HG03064 (cell line): ENCODE measurements around the gene PAX4.

Experiments used
- ATAC-seq: cut with Tn5 transposase; IDR thresholded peaks from one replicate; pipeline ENCODE4 v1.9.1; 2021; ENCODE audit warnings: low read depth; ENCODE audit not compliant: unreplicated experiment

Gene PAX4

GRCh38 chr7:127618042-127618441 is at the start of gene PAX4:
Gene PAX4, minus strand, starts transcription at chr7:127618142. Its CDS starts 2,214 bp downstream, at chr7:127615928.
- ATAC-seq, result no peak

GRCh38 chr7:127667017-127667670 is 49.2 kb upstream of the PAX4 start:
- ATAC-seq, result no peak

- no peak for ATAC-seq
Measured at GRCh38 chr7:127666602-127667001, 48.7 kb upstream of the PAX4 start.

- no peak for ATAC-seq
Measured at GRCh38 chr7:127665922-127666321, 48.0 kb upstream of the PAX4 start.

- no peak for ATAC-seq
Measured at GRCh38 chr7:127658970-127659630, 41.2 kb upstream of the PAX4 start.

- no peak for ATAC-seq
Measured at GRCh38 chr7:127657500-127657899, 39.6 kb upstream of the PAX4 start.

GRCh38 chr7:127655720-127656119 is 37.8 kb upstream of the PAX4 start:
- no peak for ATAC-seq

- no peak for ATAC-seq
Measured at GRCh38 chr7:127654404-127655394, 36.8 kb upstream of the PAX4 start.

- no peak for ATAC-seq
Measured at GRCh38 chr7:127653396-127653795, 35.5 kb upstream of the PAX4 start.

- ATAC-seq, result peak; percentile 17
Measured at GRCh38 chr7:127652333-127653248, 34.6 kb upstream of the PAX4 start.

- ATAC-seq, result peak; percentile 95
Measured at GRCh38 chr7:127651556-127652332, 33.8 kb upstream of the PAX4 start, which contains the start of gene SND1. Gene SND1, plus strand, starts transcription at chr7:127652194. Its CDS starts 180 bp downstream, at chr7:127652374.

- peak; percentile 4 for ATAC-seq
Measured at GRCh38 chr7:127650847-127651555, 33.1 kb upstream of the PAX4 start.

- no peak for ATAC-seq
Measured at GRCh38 chr7:127648986-127649385, 31.0 kb upstream of the PAX4 start.

GRCh38 chr7:127647636-127648035 is 29.7 kb upstream of the PAX4 start:
- ATAC-seq, result no peak

GRCh38 chr7:127644484-127644883 is 26.5 kb upstream of the PAX4 start:
- ATAC-seq, result no peak

- no peak for ATAC-seq
Measured at GRCh38 chr7:127638197-127638596, 20.3 kb upstream of the PAX4 start.

- no peak for ATAC-seq
Measured at GRCh38 chr7:127635659-127636285, 17.8 kb upstream of the PAX4 start.

- no peak for ATAC-seq
Measured at GRCh38 chr7:127632276-127632910, 14.5 kb upstream of the PAX4 start.
